Adrenal gland (tissue), 19 donors: ENCODE results near the gene MFSD2A. TPM values are rescaled to one million over a fixed set of nuclear protein-coding genes. Genes with fewer than 3 reads are reported as not detected.

ENCODE experiments used
- DNase-seq, 7 donors: peaks; one replicate each; pipeline ENCODE4 v3.0.0-alpha.2; 2019 to 2020
- H3K27ac ChIP-seq, 5 donors: fragments of 200-600 bp; sonication (generic) in 4 of 5; 1 replicate in 3 of 5; 2 replicates in 2 of 5; pipeline versions ENCODE4 v1.5.1 to v1.8.0; 2016 to 2020; ENCODE audit warnings: mild to moderate bottlenecking in 1 of 5
- H3K27me3 ChIP-seq: fragments of 200-600 bp; 2 replicates; pipeline ENCODE4 v1.8.0; 2021
- H3K36me3 ChIP-seq, 2 donors: fragments of 200-600 bp; replicated peaks in 1 of 2; 1 replicate in 1 of 2; 2 replicates in 1 of 2; pipeline versions ENCODE4 v1.5.1 to v1.8.0; 2018 to 2022
- H3K4me1 ChIP-seq, 2 donors: fragments of 200-600 bp; replicated peaks in 1 of 2; 1 replicate in 1 of 2; 2 replicates in 1 of 2; pipeline versions ENCODE4 v1.5.1 to v1.8.0; 2018 to 2021
- H3K4me3 ChIP-seq, 4 donors: fragments of 200-600 bp; sonication (generic) in 3 of 4; one replicate each; pipeline ENCODE4 v1.5.1; 2016 to 2018
- H3K9me3 ChIP-seq, 3 donors: fragments of 200-600 bp; sonication (generic) in 1 of 3; replicated peaks in 1 of 3; 1 replicate in 2 of 3; 2 replicates in 1 of 3; pipeline versions ENCODE4 v1.5.1 to v1.8.0; 2016 to 2021
- POLR2A ChIP-seq, 2 donors: fragments of 450-650 bp; IDR thresholded peaks; one replicate each; pipeline ENCODE4 v1.6.1; 2017; ENCODE audit warnings: antibody characterized with exemption in 2 of 2, mild to moderate bottlenecking in 2 of 2, moderate library complexity in 1 of 2
- WGBS, 4 donors: extraction: QIAGEN DNeasy Blood & Tissue Kit in 2 of 4; methylation state at CpG; one replicate each; pipeline versions ENCODE4 v1.1.5 to v1.1.7; 2013 to 2017; 5-methylcytosine and 5-hydroxymethylcytosine counted together
- intact Hi-C, 2 donors: fragments of 100-400 bp; cut with DNase I; formaldehyde crosslinking; loops; one replicate each; pipeline versions ENCODE4 v1.14.1 to v1.15.0; 2022 to 2023
- long read RNA-seq, 10 donors: library from polyadenylated mRNA in 3 of 10; unstranded in 2 of 10; stranded (forward) in 1 of 10; transcript quantifications; one replicate each; pipeline ENCODE4 v2.0.0 and lab custom pipeline, GENCODE V29; 2021 to 2026
- polyA plus RNA-seq, 3 donors: library from polyadenylated mRNA; stranded (reverse); fragments of 200-250 nt in 2 of 3; fragments of 350-450 nt in 1 of 3; fragmentation: Illumina TruSeq in 1 of 3; extraction: RNeasy Lipid Tissue Mini Kit (QIAGEN cat#74804) in 1 of 3; gene quantifications; one replicate each; pipeline ENCODE4 v1.2.3, GENCODE V29; 2013 to 2014
- total RNA-seq, 9 donors: library from RNA; depleted of rRNA in 4 of 9; stranded (reverse); fragments of >200 nt in 4 of 9; fragments of 120-200 nt in 1 of 9; fragmentation: NEBNext Ultra II Directional in 1 of 9; extraction: Animal tissue kit (Norgen Biotek cat#: 25700) in 1 of 9; gene quantifications; one replicate each; pipeline versions ENCODE4 v1.1.0 to v1.2.4, GENCODE V29; 2013 to 2023
- TF ChIP-seq, protein P1 (sequence below), 6 experiments: fragments of 450-650 bp in 4 of 6; fragments of 200-600 bp in 2 of 6; sonication (generic) in 1 of 6; IDR thresholded peaks; 1 replicate in 5 of 6; 2 replicates in 1 of 6; pipeline versions ENCODE4 v1.5.1 to v1.8.0; 2016 to 2021; ENCODE audit warnings: antibody characterized with exemption in 6 of 6, mild to moderate bottlenecking in 2 of 6, moderate library complexity in 1 of 6
- donor health status: healthy with polysubstance abuse.
- donor health status: Bipolar disorder and iron deficiency.
- donor health status: DM: yes; HTN: yes; CAD: no.
- donor health status: DM: no; HTN: no; CAD: no.
- donor health status: DM: no; HTN: no; CAD: no.
- donor health status: DM: yes; HTN: yes; CAD: no.

Gene MFSD2A
- total RNA-seq: 1 to 10 TPM in 5 of 9 donors, under 1 TPM in 4; 0.17 to 3.2 (median 1.3) TPM
- 1 to 10 TPM; 1.1 to 2.4 (median 1.7) TPM for polyA plus RNA-seq
- long read RNA-seq, donor 1: 0 reads
- long read RNA-seq, donor 2: 0 reads
- long read RNA-seq, donor 3: 0 reads
- long read RNA-seq, donor 4: 0 reads
- long read RNA-seq, donor 5, partial matches to known transcripts: 0 of 1 reads
- long read RNA-seq, donor 5, other reads (novel, unspliced or antisense): 1 of 1 reads
- long read RNA-seq, donor 6, partial matches to known transcripts: 0 of 1 reads
- long read RNA-seq, donor 6, other reads (novel, unspliced or antisense): 0 of 1 reads
- long read RNA-seq, donor 7: 0 reads
- long read RNA-seq, donor 8: 0 reads
- long read RNA-seq, donor 9: 0 reads
- long read RNA-seq, donor 10: 0 reads

DNA sequence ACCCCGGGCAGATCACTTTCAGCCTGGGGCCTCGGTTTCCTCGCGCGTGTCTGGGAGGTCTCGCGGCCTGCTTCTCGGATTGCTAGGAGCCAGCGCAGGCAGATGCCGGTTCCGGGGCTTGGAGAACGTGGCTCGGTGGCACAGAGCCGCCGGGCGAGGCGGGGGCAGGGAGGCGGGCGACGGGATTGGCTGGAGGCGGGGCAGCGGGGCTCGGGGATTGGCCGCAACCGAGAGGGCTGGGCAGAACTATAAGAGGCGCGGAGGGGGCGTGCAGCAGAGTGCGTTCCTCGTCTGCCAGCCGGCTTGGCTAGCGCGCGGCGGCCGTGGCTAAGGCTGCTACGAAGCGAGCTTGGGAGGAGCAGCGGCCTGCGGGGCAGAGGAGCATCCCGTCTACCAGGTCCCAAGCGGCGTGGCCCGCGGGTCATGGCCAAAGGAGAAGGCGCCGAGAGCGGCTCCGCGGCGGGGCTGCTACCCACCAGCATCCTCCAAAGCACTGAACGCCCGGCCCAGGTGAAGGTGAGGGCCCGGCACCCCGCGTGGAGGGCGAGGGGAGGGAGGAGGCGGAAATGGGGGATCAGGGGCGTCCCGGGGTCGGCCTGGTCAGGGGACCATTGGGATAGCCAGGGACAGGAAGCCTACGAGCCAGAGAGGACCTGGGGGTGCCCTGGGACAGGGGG, at the start of gene MFSD2A:
MFSD2A (plus strand) TSS at position 276 of the 677 bp plus-strand sequence; CDS start at position 424, 148 bp downstream.
- Histone ChIP-seq H3K9me3 (no peaks in the 10 kb centered on the region), H3K27ac (no peak within 1 kb of the TSS), H3K27me3 (no peaks in the 10 kb centered on the region), H3K36me3 (no peaks in the 10 kb centered on the region), H3K4me1 (peaks cover 12 to 16% of the 10 kb centered on the region in 2 donors), H3K4me3 (peak within 1 kb of the TSS in 2 of 4 donors; percentile 19 to 31)
- peak; percentile 90 to 95 (median 93) for DNase-seq
- intact Hi-C loops: no loop called here
- TF ChIP-seq, protein P1, sequence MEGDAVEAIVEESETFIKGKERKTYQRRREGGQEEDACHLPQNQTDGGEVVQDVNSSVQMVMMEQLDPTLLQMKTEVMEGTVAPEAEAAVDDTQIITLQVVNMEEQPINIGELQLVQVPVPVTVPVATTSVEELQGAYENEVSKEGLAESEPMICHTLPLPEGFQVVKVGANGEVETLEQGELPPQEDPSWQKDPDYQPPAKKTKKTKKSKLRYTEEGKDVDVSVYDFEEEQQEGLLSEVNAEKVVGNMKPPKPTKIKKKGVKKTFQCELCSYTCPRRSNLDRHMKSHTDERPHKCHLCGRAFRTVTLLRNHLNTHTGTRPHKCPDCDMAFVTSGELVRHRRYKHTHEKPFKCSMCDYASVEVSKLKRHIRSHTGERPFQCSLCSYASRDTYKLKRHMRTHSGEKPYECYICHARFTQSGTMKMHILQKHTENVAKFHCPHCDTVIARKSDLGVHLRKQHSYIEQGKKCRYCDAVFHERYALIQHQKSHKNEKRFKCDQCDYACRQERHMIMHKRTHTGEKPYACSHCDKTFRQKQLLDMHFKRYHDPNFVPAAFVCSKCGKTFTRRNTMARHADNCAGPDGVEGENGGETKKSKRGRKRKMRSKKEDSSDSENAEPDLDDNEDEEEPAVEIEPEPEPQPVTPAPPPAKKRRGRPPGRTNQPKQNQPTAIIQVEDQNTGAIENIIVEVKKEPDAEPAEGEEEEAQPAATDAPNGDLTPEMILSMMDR (IDR thresholded peaks at IDR 0.05): no peak
- peak in 1 of 2 donors; percentile 46 for TF ChIP-seq POLR2A (IDR thresholded peaks at IDR 0.05)
- 0 to 2% (median 1%) methylated on average over 16 to 62 of the region's 62 CpGs for WGBS, 4 donors

GRCh38 chr1:39905172-39905571, 49.8 kb upstream of the MFSD2A start:
- DNase-seq: no peak
- peaks cover 11 to 19% of the 10 kb centered on the region in 2 donors for H3K4me1 ChIP-seq
- no peak overlapping the region for H3K4me3 ChIP-seq
- no peaks in the 10 kb centered on the region for H3K36me3 ChIP-seq
- TF ChIP-seq, protein P1 (IDR thresholded peaks at IDR 0.05): no peak
- no peak for TF ChIP-seq POLR2A (IDR thresholded peaks at IDR 0.05)
- no peaks in the 10 kb centered on the region for H3K9me3 ChIP-seq
- intact Hi-C loops: no loop called here
- no peak overlapping the region for H3K27ac ChIP-seq
- 67 to 78% (median 71%) methylated on average over 4 of the region's 4 CpGs for WGBS, 4 donors
- peaks cover 17% of the 10 kb centered on the region for H3K27me3 ChIP-seq

DNA sequence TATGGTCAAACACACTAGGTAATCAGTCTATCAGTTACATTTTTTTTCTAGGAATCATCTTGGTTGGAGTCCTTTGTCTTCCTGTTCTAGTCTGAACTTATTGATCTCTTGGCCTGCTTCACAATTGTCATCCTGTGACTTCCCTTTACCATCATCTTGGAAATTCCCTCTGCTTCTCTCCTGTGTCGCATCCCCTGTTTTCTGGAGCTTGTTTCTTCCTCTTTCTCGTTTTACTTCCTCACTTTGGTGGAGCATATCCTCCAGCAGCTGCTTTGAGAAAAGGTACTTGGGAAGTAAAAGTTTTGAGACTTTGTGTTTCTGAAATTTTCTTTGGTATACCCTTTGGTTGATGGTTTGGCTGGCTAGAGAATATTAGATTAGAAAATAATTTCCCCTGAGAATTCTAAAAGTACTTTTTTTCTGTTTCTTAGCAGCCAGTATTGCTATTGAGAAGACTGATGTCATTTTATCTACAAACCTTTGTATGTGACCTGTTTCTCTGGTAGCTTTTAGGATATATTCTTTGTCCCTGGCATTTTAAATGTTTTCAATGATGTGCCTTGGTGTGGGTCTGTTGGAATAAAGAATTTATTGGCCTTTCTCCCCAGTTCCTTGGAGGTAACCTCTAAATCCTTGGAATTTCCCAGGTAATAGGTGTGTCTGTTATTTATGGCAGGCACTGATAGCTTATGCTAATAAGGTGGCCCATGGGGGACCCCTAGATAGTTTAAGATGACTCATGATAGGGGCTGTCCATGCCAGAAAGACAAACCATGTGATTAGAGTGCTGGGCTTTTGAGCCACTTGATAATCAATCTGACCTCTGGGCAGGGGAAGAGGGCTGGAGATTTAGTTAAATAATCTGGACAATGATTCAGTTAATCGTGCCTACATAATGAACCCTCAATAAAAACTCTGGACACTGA, 47.2 kb upstream of the MFSD2A start:
- Histone ChIP-seq H3K36me3 (no peaks in the 10 kb centered on the region), H3K27me3 (peaks cover 8% of the 10 kb centered on the region), H3K9me3 (no peaks in the 10 kb centered on the region), H3K4me1 (no peaks in the 10 kb centered on the region), H3K27ac (no peak overlapping the region), H3K4me3 (no peak overlapping the region)
- 62 to 72% (median 65%) methylated on average over 3 of the region's 3 CpGs for WGBS, 4 donors
- TF ChIP-seq, protein P1 (IDR thresholded peaks at IDR 0.05): no peak
- TF ChIP-seq POLR2A (IDR thresholded peaks at IDR 0.05): no peak
- no peak for DNase-seq
- intact Hi-C loops: no loop called here

DNA sequence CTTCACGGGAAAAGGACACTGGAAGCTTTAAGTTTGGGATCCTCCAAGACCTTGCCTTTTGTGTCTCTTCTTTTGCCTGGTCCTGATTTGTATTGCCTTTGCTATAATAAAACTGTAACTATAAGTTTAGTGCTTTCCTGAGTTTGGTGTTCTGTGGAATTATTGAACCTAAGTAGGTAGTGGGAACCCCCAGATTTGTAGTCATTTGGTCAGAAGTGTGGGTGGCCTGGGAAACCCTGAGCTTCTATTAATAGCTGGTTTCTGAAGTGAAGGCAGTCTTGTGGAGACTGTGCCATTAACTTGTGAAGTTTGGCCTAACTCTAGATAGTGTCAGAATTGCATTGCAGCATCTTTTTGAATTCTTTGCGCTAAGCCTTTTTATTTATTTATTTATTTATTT, 46.4 kb upstream of the MFSD2A start:
- no peak for DNase-seq
- TF ChIP-seq, protein P1 (IDR thresholded peaks at IDR 0.05): no peak
- no peak for TF ChIP-seq POLR2A (IDR thresholded peaks at IDR 0.05)
- intact Hi-C loops: no loop called here
- no peak overlapping the region for H3K4me3 ChIP-seq
- peaks cover 7% of the 10 kb centered on the region for H3K27me3 ChIP-seq
- 88 to 100% (median 90%) methylated on average over 2 of the region's 2 CpGs for WGBS, 4 donors
- H3K9me3 ChIP-seq: no peaks in the 10 kb centered on the region
- no peak overlapping the region for H3K27ac ChIP-seq
- no peaks in the 10 kb centered on the region for H3K36me3 ChIP-seq
- no peaks in the 10 kb centered on the region for H3K4me1 ChIP-seq
